Kidney (tissue), 14 donors: ENCODE measurements around the gene C11orf65. TPM values are rescaled to one million over a fixed set of nuclear protein-coding genes. Genes with fewer than 3 reads are reported as not detected.
"Not testable (repeated sequence)": the region's sequence is repeated elsewhere in the genome, so short reads cannot be mapped to it uniquely, and the experiment has no call there.

Experiments
- DNase-seq, 5 donors: peaks; one replicate each; pipeline ENCODE4 v3.0.0-alpha.2; 2013 to 2020
- FAIRE-seq: peaks from 2 replicates; lab custom pipeline; 2012; peaks lifted over from hg19 to GRCh38; lab: Jason Lieb, UNC
- H3K27ac ChIP-seq, 2 donors: one replicate each; pipeline ENCODE4 v1.7.0; 2013; ENCODE audit warnings: low read depth in 2 of 2, low read length in 2 of 2, inconsistent platforms in 1 of 2
- H3K27me3 ChIP-seq: one replicate; pipeline ENCODE4 v1.7.1; 2013; ENCODE audit warnings: low read length, inconsistent platforms; ENCODE audit not compliant: control insufficient read depth, insufficient read depth
- H3K36me3 ChIP-seq, 3 donors: one replicate each; pipeline versions ENCODE4 v1.7.0 to v1.7.1; 2013; ENCODE audit warnings: low read length in 3 of 3, control low read depth in 1 of 3, inconsistent platforms in 1 of 3; ENCODE audit not compliant: insufficient read depth in 3 of 3, control insufficient read depth in 2 of 3
- H3K4me1 ChIP-seq, 3 donors: one replicate each; pipeline versions ENCODE4 v1.7.0 to v1.7.1; 2013; ENCODE audit warnings: low read length in 3 of 3, inconsistent platforms in 1 of 3, low read depth in 1 of 3; ENCODE audit not compliant: control insufficient read depth in 2 of 3, insufficient read depth in 2 of 3
- H3K4me3 ChIP-seq, 3 donors: one replicate each; pipeline versions ENCODE4 v1.7.0 to v1.8.1; 2013; ENCODE audit warnings: low read length in 3 of 3, control low read depth in 1 of 3, inconsistent platforms in 1 of 3
- H3K9ac ChIP-seq, 3 donors: one replicate each; pipeline versions ENCODE4 v1.7.0 to v1.7.1; 2013; ENCODE audit warnings: low read length in 3 of 3, control low read depth in 1 of 3, inconsistent platforms in 1 of 3
- H3K9me3 ChIP-seq, 3 donors: one replicate each; pipeline versions ENCODE4 v1.7.0 to v1.7.1; 2013; ENCODE audit warnings: low read length in 3 of 3, control low read depth in 1 of 3, inconsistent platforms in 1 of 3; ENCODE audit not compliant: control insufficient read depth in 2 of 3, insufficient read depth in 1 of 3
- CTCF ChIP-seq: IDR thresholded peaks from 3 replicates; pipeline ENCODE4 v1.5.1; 2012; ENCODE audit warnings: mild to moderate bottlenecking, moderate library complexity, borderline replicate concordance; ENCODE audit not compliant: insufficient read depth; ENCODE audit errors: extremely low read depth
- intact Hi-C: fragments of 100-400 bp; cut with DNase I; formaldehyde crosslinking; loops from one replicate; pipeline ENCODE4 v1.11.1; 2022
- polyA plus RNA-seq: library from polyadenylated mRNA; stranded (reverse); fragments of 350-450 nt; fragmentation: Illumina TruSeq; extraction: RNeasy Lipid Tissue Mini Kit (QIAGEN cat#74804); gene quantifications from one replicate; pipeline ENCODE4 v1.2.3, GENCODE V29; 2014; ENCODE audit warnings: low read depth, low replicate concordance; ENCODE audit not compliant: insufficient read depth
- total RNA-seq: library from RNA; stranded (reverse); fragmentation: NEBNext Ultra II Directional; extraction: Animal tissue kit (Norgen Biotek cat#: 25700); gene quantifications from one replicate; pipeline ENCODE4 v1.2.1, GENCODE V29; 2021
- donor health status: control.
- donor health status: control.
- donor health status: control.
- donor health status: control.
- donor health status: control.
- donor health status: DM: yes; HTN: yes; CAD: no.
- donor health status: Normal renal cell carcinoma (clear cell type).

Gene C11orf65
- total and polyA plus RNA-seq, 2 donors from 2014 or later: 1.1 to 1.2 TPM

GRCh38 chr11:108398439-108398838 lies 68.9 kb downstream of the C11orf65 start:
- Histone ChIP-seq H3K27ac (no peak overlapping the region), H3K36me3 (no peaks in the 10 kb centered on the region), H3K4me1 (no peaks in the 10 kb centered on the region), H3K27me3 (no peaks in the 10 kb centered on the region), H3K9me3 (no peaks in the 10 kb centered on the region), H3K9ac (no peak overlapping the region), H3K4me3 (no peak overlapping the region)
- FAIRE-seq: no peak
- intact Hi-C loops: no loop called here
- TF ChIP-seq CTCF: no peak
- no peak for DNase-seq

- intact Hi-C loops, H3K4me1 ChIP-seq, H3K4me3 ChIP-seq, H3K9ac ChIP-seq, H3K36me3 ChIP-seq, FAIRE-seq, H3K27me3 ChIP-seq, DNase-seq, H3K9me3 ChIP-seq, H3K27ac ChIP-seq: not testable (repeated sequence)
Observed at GRCh38 chr11:108396672-108397071, 70.7 kb downstream of the C11orf65 start.

DNA sequence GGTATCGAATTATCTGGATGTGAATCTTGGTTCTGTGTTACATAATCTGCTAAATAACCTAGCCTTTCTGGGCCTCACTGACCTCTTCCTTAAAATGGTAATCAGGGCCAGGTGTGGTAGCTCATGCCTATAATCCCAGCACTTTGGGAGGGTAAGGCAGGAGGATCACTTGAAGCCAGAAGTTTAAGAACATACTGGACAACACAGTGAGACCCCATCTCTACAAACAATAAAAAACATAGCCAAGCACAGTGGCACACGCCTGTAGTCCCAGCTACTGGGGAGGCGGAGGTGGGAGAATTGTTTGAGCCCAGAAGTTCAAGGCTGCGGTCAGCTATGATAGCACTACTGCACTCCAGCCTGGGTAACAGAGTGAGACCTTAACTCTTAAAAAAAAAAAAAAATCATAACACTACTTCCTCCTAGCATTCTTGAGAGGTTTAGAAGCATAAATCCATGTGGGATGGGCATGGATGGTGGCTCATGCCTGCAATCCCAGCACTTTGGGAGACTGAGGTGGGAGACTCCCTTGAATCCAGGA lies 72.5 kb downstream of the C11orf65 start:
- Histone ChIP-seq H3K4me1 (no peaks in the 10 kb centered on the region), H3K27ac (no peak overlapping the region), H3K4me3 (no peak overlapping the region), H3K9ac (no peak overlapping the region), H3K9me3 (no peaks in the 10 kb centered on the region), H3K36me3 (no peaks in the 10 kb centered on the region), H3K27me3 (no peaks in the 10 kb centered on the region)
- intact Hi-C loops: no loop called here
- FAIRE-seq: no peak
- no peak for DNase-seq
- no peak for TF ChIP-seq CTCF

- intact Hi-C loops: no loop called here
Observed at GRCh38 chr11:108393046-108393445, 74.3 kb downstream of the C11orf65 start.

More at GRCh38 chr11:108393046-108393445, 74.3 kb downstream of the C11orf65 start:
- no peak for DNase-seq
- no peaks in the 10 kb centered on the region for H3K27me3 ChIP-seq
- H3K4me3 ChIP-seq: no peak overlapping the region
- FAIRE-seq: no peak
- H3K27ac ChIP-seq: no peak overlapping the region
- no peak for TF ChIP-seq CTCF
- H3K4me1 ChIP-seq: no peaks in the 10 kb centered on the region
- H3K9ac ChIP-seq: no peak overlapping the region
- H3K36me3 ChIP-seq: no peaks in the 10 kb centered on the region
- no peaks in the 10 kb centered on the region for H3K9me3 ChIP-seq
